Anterior cingulate cortex (tissue), 58 donors: ENCODE data around the gene ARVCF.

Experiments used
- DNase-seq, 58 donors: peaks; one replicate each; lab custom pipeline; 2025; lab: John Stamatoyannopoulos, UW

ARVCF gene

DNA sequence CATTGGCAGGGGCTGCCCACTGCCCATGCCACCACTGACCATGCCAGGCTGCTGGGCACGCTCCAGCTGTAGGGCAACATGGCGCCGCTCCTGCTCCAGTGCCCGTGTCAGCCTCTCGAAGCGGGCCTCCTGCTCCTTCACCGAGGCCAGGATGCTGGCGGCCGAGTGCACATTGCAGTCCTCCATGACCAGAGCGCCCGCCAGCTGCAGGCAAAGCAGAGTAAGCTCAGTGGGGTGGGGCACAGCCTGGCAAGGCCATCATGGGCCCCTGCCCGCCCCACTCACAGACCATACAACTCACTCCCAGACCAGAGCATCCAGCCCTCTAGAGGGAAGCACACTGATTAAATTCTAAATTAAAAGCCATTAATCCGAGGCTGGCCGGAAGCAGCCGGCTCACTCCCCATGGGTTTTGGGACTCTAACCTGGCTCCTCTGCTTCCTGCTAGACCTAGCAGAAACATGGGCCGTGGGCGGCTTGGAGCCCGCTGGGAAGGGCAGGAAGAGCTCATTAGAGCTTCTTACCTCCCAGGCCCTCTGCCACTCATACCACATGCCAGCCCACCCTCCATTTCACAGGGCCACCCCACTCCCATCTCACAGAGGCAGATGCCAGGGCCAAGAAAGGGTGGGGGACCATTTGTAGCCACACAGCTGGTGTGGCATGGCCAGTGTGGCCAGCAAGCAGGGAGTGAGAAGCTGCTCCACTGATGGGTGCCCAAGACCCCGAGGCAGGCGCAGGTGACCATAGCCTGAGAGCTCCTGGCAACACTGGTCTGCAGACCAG lies 25.8 kb downstream of the ARVCF start:
- no peak for DNase-seq

GRCh38 chr22:19990188-19990587 lies 26.4 kb downstream of the ARVCF start:
- no peak for DNase-seq

DNA sequence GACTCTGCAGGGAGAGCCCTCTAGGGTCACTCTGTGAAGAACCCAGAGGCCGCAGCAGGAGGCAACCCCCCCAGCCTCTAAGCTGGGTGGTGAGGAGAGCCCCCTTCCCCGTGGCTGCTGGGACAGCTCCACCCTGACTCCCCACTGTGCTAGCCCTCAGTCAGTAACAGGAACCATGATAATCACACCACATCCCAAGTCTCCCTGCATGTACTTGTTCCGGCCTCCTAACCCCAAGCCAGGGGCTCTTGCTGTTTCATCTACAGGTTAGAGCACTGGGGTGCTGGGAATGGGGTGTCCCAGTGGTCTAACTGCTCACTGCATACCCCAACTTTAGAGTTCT lies 26.9 kb downstream of the ARVCF start:
- DNase-seq: no peak

- no peak for DNase-seq
Measured at GRCh38 chr22:19988965-19989724, 27.5 kb downstream of the ARVCF start.

DNA sequence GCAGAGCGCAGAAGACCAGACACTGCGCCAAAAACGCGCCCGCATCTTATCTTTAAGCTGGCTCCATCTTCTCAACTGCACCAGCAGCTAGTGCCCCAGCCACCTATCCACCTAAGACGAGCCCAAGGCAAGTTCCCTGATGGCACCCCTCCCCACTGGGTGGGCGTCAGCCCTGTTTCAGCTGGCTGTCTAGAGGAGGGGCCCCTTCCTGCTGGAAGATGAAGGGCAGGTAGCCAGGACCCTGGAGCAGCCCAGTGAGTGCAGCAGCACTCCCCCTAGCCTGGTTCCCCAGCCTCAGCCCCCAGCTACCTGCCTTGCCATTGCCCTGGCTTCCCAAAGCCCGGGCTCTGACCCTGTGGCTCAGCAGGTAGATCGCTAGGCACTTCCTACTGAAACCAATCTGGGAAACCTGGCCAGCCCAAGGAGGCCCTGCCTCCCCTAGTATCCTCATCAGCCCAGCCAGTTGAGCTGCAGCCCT lies 28.3 kb downstream of the ARVCF start:
- DNase-seq: no peak

DNA sequence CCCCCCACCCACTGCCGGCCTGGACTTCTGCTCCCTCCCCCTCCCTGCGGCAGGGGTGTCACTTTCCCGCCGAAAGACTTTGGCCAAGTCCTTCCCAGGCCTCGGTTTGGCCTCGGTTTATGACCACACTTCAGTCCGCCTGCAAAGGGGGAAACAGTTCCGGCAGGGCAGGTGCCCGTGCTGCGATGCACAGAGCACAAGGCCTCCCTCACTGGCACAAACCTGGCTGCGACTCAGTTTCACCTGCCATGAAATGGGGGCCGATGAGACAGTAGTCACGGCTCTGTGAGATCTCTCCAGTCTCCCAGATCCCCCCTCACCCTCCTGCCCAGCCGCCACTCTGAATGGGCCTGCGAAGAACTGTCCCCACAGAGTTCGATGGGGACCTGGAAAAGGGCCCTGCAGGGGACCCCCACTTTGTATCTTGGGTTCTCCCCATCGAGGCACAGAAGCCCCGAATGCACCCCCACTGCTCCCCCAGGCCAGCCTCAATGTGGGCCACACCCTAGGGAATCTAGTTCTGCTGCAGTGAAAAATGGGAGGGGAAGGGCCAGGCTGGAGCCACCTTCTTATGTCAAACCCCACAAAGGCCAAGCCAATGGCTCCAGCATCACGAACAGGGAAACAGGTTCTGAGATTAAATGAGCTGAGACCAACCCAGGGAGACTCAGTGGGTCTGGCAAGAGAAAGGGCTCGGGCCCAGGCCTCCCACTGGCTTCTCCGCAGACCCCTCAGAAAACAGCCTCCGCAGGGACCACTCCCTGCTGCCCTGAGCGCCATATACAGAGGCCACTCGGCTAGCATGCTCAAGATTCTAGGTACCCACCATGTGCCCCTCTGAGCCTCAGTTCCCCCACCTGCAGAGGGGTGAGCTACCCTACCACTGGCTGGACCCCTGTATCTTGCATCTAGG lies 29.0 kb downstream of the ARVCF start:
- no peak for DNase-seq

DNA sequence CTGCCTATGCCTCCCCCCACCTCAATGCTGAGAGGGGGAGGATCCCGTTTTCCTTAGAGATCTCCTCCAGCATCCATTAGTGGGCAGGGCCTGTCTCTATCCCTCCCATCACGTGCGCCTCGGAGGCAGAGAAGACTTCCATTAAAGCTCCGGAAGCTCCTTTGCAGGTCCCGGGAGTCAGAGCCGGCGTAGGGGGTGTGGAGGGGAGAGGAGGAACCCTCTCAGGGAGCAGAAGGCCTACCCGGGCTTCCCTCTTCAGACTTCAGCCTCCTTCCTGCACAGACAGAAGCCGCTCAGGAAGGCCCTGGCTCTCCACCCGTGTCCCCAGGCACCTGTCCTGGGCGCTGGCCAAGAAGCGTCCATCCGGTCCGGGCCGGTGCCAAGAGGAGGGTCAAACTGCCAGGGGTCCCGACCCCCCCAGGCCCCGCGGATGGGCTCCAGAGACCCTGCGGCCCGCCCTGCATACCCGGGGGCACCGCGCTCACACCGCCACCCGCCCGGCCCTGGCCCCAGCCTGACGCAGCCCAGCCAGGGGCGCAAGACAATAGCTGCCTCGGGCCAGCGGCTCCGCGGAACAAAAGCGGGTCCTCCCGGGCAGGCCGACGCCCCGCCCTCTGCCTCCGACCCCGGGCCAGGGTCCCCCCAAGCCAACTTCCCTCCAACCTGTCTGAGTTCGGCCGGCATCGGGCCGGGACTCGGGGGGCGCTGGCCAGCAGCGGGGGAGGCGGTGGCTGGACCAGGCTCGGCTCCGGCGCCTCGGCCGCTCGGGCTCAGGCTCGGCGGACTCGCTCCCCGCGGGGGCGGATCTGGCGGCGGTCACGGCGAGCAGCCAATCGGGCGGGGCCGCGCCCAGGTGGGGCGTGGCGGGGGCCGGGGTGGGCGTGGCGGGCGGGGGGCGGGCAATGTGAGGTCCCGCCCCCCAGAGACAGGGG lies 29.9 kb downstream of the ARVCF start:
- peak in 47 of 58 donors; percentile 16 to 74 (median 44) for DNase-seq

GRCh38 chr22:19986011-19986409 lies 30.6 kb downstream of the ARVCF start:
- DNase-seq: no peak

- no peak for DNase-seq
Measured at GRCh38 chr22:19984851-19985811, 31.5 kb downstream of the ARVCF start.

DNA sequence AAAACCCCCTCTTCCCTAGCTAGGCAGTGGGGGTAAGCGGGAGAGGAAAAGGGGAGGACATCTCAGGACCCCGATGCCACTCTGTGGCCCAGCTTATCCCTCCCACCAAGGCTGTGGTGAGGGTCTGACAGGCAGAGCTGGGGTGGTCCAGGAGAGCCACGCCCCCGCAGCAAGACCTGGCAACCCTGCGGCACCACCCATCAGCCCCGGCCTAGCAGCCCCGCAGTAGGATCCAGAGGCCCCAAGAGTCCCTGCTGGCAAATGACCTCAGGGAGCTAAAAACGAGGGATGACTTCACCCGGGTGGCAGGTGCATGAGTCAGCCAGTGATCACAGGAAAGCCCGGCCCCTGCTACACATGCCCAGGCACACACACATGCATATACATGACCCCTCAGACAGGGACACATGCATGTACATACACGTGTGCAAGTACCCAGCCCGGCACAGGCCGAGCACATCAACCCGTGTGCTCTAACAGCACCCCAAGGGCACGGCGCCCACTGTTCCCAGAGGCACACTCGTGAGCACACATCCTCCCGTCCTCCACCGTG lies 32.3 kb downstream of the ARVCF start:
- DNase-seq: peak in 4 of 58 donors; percentile 23 to 32 (median 26)

DNA sequence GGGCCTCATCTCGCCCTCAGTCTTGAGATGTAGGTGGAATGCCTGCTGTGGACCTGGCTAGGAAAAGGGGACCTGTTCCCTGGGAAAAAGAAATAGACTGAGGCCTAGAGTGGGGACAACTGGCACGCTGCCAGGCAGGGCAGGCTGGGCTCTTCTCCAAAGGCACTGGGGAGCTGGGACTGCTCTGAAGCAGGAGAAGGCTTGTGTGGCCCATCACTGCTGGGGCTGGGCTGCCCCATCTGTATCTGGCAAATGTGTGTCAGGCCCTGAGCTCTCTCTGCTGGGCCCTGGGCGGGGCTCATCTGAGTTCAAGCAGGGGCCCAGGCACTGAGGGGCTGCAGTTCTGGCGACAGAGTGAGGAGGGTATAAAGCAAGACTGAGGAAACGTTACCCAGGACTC lies 32.9 kb downstream of the ARVCF start:
- peak in 11 of 58 donors; percentile 15 to 43 (median 32) for DNase-seq

DNA sequence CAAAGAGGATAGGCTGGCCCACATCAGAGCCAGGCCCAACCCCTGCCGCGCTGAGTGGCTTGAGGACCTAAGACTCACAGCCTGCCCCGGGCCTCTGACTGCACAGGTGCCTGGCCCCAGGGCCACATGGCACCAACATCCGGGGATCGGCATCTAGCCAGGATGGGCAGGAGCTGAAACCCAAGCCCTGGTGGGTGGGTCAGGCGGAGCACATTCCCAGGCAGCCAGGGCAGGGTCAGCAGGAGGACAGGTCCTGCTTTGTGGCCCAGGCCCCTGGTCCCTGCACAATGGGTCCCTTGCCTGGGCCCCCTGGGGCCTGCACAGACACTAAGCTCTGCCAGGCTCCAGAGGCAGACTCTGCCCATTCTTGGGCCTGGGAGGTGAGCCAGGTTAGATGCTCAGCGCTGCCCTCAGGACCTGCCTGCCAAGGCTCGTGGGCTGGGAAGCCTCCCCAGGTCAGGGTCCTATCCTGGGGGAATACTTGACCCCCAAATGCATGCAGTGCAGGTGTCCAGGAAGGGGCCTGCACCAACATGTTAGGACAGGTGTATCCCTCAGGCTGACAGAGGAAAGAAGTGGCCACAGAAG lies 33.5 kb downstream of the ARVCF start:
- no peak for DNase-seq

DNA sequence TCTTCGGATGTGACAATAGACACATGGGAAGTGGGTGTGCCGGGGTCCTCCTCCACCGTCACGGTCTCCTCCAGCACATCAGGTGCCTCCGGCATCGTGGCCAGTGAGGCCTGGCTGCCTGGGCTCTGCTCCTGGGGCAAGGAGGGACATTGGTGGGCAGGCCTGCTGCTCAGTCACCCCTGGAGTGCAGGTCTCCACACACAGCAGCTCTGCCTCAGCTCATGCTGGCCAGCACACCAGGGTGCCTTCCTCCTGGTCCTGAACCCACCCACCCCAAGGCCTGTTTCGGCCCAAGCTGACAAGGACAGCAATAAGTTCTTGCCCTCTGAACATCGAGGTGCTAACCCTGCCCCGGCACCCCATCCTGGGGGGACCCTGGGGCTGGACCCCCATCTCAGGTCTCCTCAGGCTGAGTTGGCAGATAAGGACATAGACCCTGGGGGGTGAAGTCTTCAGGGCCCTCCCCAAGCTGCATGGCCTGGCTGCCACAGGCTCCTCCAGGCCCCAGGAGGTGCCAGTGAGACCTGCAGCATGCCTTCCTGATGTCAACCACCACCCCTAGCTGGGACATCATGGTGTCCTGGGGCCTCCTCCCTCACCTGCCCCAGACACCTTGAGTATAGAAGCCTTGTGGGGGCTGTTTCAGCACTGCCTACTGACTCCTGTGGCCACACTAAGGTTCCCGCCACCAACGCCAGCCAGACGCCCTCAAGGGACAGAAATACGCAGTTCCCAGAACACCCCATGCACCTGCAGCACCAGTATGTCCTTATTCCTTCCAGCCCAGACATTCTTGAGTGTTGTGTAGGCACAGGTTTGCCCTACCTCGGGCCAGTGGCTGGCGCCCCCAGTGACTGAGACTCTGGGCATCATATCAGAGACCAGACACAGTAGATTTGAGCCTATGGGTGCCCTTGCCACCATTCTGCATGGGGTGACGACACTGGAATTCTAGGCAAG lies 34.4 kb downstream of the ARVCF start:
- DNase-seq: no peak

DNA sequence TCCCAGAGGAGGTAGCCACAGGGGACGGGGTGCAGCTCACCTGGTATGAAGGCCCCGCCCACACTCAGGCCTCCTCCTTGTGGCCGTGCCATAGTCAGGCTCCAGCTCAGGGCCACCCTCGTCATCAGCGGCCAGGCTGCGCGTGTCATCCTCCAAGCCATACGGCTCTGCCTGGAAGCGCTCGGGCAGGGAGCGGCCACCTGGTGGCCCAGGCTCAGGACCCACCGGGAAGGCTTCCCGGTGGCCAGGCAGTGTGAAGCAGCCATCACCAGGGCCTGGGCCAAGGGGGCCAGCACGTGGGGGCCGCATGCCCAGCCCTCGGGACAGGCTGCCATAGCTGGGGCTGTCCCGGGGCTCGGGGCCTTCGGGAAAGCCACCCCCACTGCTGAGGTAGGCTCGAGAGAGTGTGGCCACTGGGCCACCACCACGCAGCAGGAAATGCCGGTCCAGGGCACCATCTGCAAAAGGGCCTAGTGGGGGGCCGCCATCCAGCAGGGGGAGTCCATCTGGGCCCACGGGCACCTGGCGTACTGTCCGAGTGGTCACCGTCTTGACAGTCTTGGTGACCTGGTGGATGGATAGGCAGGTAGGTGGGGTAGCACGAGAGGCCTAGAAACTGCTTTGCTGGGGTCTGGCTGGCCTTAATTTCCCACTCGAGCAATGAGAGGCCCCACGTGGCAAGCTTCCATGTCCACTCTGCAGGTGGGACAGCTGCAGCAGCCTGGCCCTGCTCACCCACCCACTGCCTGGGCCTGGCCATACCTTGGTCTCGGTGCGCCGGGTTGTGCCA lies 35.3 kb downstream of the ARVCF start:
- DNase-seq: no peak

GRCh38 chr22:19980766-19981165 lies 35.9 kb downstream of the ARVCF start:
- peak in 1 of 58 donors; percentile 44 for DNase-seq
